GM19099 (cell line): ENCODE results near the gene FGGY.

Source experiments
- POLR2A ChIP-seq: IDR thresholded peaks from 3 replicates; pipeline ENCODE4 v1.6.1; 2011; ENCODE audit warnings: low read depth; ENCODE audit not compliant: insufficient read length; ENCODE audit errors: extremely low read depth

FGGY gene

GRCh38 chr1:59685666-59686065 lies 388.8 kb downstream of the FGGY start:
- no peak for TF ChIP-seq POLR2A

- TF ChIP-seq POLR2A: no peak
Observed at GRCh38 chr1:59686170-59686569, 389.3 kb downstream of the FGGY start.

GRCh38 chr1:59686574-59686973 lies 389.7 kb downstream of the FGGY start:
- no peak for TF ChIP-seq POLR2A

- no peak for TF ChIP-seq POLR2A
Observed at GRCh38 chr1:59687081-59687480, 390.2 kb downstream of the FGGY start.

- no peak for TF ChIP-seq POLR2A
Observed at GRCh38 chr1:59688976-59689375, 392.1 kb downstream of the FGGY start.

GRCh38 chr1:59689730-59690129 lies 392.8 kb downstream of the FGGY start:
- no peak for TF ChIP-seq POLR2A

GRCh38 chr1:59690171-59690930 lies 393.5 kb downstream of the FGGY start:
- TF ChIP-seq POLR2A: no peak

GRCh38 chr1:59691261-59691660 lies 394.4 kb downstream of the FGGY start:
- no peak for TF ChIP-seq POLR2A

- no peak for TF ChIP-seq POLR2A
Observed at GRCh38 chr1:59692591-59692990, 395.7 kb downstream of the FGGY start.

- no peak for TF ChIP-seq POLR2A
Observed at GRCh38 chr1:59693406-59693805, 396.5 kb downstream of the FGGY start.

GRCh38 chr1:59695252-59695651 lies 398.4 kb downstream of the FGGY start:
- TF ChIP-seq POLR2A: no peak

GRCh38 chr1:59696421-59697115 lies 399.7 kb downstream of the FGGY start:
- TF ChIP-seq POLR2A: no peak

- TF ChIP-seq POLR2A: no peak
Observed at GRCh38 chr1:59697150-59697800, 400.4 kb downstream of the FGGY start.

- TF ChIP-seq POLR2A: no peak
Observed at GRCh38 chr1:59698386-59698785, 401.5 kb downstream of the FGGY start.

- no peak for TF ChIP-seq POLR2A
Observed at GRCh38 chr1:59699227-59699847, 402.4 kb downstream of the FGGY start.
